Activated CD8-positive, alpha-beta memory T cell treated with anti-CD3 and anti-CD28 coated beads, Interleukin-2, amount 50 U/mL, for 24 hours (primary cell): ENCODE results near the gene FURIN.
"Not testable (repeated sequence)": the region's sequence is repeated elsewhere in the genome, so short reads cannot be mapped to it uniquely, and the experiment has no call there.

Source experiments
- DNase-seq: peaks from one replicate; pipeline ENCODE4 v3.0.0-alpha.2; 2020; ENCODE audit errors: extremely low read depth

FURIN gene

DNA sequence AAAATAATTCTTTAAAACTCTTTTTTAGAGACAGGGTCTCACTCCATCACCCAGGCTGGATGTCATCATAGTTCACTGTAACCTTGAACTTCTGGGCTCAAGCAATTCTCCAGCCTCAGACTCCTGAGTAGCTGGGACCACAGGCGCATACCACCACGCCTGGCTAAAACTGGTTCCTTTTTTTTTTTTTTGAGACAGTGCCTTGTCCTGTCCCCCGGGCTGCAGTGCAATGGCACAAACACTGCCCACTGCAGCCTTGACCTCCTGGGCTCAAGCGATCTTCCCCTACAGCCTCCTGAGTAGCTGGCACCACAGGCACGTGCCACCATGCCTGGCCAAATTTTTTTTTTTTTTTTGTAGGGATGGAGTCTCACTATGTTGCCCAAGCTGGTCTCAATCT lies 23.7 kb upstream of the FURIN start:
- no peak for DNase-seq

DNA sequence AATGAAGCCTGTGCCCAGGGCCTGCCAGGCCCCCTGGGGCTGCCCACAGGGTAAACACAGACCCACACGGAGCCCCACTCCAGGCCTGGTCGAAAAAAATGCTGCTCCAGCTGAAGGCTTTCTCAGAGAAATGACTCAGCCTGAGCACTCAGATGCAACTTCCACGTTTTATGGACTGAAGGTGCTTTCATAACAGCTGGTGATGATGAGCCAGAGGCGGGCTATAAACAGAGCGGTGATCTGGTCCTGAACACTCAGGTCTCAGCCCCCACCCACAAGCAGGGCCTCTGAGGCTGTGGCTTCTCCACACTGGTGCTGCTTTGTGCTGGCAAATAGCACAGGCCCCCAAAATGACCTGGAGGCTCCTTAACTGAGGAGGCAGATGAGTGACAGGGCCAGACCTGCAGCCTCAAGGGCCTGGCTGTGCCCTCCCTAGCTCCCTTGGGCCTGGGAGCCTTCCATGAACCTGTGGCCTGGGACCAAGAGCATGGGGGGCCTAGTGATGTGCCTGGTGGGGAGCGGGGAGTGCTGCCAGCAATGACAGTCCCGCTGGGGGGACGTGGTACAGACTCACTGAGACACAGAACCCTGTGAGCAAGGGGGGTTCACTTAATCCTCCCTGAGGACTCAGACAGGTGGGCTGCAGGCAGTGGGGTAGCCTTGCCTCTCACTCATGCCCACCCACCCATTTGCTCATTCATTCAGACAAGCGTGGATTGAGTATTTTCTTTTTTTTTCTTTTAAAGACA lies 23.0 kb upstream of the FURIN start:
- no peak for DNase-seq

DNA sequence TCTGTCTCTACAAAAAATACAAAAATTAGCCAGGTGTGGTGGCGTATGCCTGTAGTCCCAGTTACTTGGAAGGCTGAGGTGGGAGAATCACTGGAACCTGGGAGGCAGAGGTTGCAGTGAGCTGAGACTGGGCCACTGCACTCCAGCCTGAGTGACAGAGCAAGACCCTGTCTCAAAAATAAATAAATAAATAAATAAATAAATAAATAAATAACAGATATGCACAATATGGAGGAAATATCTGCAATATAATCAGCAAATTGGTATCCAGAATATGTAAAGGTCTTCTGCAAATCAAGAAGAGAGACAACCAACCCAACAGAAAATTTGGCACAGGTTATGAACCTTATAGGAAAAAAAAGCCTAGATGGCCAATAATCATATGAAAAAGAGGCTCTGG lies 19.0 kb upstream of the FURIN start:
- not testable (repeated sequence) for DNase-seq

DNA sequence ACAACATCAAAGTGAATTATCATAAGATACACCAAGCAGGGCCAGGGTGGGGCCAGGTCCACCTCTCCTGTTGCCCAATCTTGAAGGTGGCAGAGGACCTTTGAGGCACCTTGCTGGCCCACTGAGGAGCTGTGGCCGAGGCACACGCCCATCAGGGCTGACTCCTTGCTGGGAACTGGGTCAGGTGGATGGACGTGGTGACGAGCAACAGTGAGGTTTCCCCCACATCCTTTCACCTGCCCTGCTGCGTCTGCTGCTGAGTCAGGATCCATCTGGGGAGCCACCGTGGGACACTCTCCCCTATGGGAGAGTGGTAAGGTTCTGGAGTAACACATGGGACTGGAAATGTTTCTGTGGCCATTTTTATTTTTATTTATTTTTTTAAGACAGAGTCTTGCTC lies 17.3 kb upstream of the FURIN start:
- no peak for DNase-seq

DNA sequence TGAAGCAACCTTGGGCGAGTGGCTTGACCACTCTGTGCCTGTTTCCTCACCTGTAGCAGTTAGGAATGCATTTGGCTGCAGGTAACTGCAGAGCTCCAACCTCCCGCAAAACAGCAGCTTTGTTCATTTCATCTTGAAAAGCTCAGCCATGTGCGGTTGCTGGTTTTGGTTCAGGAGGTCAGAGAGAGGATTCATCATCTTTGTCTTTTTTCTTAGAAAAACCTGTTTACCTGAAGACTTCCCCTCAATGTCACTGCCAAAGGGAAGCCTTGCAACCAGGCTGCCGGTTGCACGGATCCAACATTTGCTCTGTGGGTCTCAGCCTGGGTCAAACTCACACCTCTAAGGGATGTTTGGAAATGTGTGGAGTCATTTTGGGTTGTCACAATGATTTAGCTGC lies 16.4 kb upstream of the FURIN start:
- no peak for DNase-seq

DNA sequence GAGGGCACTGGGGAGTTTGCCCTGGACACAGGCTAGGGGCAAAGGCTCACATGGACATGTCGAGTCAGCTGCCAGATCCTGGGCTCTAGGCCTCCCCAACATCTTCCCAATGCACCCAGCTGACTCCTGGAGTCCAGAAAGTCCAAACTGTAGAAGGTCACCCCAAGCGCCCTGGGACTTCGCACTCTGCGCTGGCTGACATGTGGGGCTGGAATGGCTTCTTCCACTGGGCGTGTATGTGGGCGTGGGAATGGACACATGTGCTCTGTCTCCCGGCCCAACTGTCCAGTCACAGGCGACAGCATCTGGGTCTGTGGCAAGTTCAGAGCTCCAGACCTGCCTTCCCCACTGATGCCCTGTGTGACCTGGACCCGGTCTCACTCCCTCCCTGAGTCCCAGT lies 13.2 kb upstream of the FURIN start:
- no peak for DNase-seq

DNA sequence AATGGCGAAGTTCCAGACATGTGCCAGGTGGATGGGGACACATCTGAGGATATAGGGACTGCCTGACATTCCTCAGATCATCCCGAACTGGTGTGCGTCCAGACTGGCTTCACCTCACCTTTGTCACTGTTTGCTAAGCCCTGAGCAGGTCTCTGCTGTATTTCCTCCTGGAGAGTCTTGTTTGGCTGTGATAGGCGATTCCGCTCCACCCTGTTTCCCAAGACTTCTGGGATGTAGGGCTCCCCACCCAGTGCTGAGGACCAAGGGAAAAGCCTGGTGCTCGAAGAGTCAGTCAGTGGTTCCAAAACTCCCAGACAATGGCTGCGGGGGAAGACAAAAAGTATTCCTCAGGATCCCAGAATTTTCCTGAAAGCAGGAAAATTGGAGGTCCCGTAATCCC lies 11.1 kb upstream of the FURIN start:
- no peak for DNase-seq

DNA sequence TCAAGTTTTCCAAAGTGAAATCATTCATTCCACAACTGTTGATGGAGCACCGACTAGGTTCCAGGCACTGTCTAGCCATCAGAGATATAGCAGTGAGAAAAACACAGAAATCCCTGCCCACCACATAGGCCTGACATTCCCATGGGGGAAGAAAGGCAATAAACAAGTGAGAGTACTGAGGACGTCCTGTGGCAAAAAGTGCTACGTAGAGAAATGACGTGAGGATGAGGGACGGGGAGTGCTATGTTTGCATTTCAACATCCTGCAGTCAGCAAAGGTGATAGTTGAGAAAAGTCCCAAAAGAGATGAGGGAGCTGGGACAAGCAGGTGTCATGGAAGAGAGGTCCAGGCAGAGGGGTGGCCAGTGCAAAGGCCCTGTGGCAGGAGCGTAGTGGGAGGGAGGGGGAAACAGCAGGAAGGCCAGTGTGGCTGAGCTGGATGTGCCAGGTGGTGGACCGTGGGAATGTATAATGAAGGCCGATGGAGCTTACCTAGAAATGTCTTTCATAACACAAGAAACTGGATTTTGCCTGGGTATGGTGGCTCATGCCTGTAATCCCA lies 10.4 kb upstream of the FURIN start:
- DNase-seq: no peak

DNA sequence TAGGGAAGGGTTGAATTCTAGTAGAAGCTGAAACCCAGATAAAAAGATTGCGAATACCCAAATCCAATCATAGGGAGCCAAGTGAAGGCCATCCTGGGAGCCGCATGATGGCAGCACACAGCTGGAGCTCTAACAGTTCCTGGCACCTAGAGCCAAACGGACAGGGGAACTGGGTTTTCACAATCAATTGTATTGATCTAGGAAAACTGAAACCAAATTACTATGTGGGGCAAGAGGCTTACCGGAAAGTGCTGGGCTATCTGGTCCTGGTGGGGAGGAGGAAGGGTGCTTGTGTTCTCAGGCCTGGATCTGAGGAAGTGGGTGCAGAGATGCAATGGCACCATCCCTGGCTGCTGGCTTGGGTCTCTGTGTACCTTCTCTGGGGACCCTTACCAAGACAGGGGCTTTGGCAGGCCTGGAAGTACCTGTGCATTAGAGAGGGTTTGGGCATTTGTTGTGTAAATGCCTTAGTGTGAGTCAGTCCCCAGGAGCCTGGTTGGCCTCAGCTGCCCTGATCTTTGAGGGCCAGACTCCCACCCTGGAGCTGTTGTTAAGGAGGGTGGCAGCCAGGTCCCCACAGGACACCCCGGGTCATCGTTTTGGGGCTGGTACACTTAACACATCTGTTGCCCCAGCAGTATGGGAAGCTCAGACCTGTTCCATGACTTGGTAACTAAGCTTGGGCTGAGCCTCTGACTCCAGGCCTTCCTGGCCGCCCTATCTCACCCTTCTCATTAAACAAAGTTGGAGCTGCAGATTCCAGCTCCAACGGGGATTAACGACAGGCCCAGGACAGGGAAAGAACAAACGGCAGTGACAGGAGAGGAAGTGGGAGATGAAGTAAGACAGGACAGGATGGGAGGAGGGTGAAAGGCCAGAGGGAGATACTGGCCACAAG lies 8.9 kb upstream of the FURIN start:
- no peak for DNase-seq

DNA sequence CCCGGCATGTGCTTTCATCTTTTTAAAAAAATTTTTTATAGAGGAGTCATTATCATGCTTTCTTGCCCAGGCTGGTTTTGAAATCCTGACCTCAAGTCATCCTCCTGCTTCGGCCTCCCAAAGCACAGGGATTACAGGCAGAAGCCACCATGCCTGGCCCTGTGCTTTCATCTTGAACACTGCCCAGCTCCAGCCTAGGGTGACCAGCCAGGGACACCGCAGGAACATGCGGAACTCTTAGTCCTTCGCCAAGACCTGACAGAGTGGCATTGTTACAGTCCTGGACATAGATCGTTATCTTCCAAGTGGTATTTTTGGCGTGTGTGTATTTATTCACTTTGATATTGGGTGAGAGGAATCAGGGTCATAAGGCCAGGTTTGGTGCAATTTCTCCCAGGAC lies 7.9 kb upstream of the FURIN start:
- no peak for DNase-seq

DNA sequence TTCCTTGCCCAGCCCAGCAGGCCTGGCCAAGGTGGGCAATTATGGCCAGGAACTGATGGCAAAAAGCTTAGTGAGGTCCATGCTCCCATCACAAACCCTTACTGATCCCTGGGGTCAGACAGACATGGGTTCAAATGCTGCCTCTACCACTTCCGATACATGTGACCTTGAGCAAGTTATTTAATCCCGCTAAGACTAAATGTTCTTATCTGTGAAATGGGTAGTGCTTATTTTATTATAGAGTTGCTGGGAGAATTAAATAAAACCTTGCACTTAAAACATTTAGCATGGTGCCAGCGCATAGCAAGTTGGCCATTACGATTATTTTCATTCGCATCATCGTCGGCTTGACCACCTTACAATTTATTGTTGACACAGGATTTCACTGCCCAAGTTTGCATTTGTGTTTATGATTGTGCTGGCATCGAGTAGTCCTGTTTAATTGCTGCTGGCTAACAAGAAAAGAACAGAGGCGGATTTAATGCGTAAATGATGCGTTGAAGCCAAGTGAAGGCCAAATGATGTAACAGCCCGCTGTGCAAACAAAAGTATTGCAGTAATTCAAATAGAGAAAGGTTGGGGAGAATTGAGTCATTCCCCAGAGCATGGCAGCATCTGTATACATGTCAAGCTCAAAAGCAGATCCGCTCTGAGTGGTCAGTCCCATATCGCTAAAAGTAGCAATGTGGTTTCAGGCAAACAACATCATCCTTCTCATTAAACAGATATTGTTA lies 7.3 kb upstream of the FURIN start:
- DNase-seq: no peak

DNA sequence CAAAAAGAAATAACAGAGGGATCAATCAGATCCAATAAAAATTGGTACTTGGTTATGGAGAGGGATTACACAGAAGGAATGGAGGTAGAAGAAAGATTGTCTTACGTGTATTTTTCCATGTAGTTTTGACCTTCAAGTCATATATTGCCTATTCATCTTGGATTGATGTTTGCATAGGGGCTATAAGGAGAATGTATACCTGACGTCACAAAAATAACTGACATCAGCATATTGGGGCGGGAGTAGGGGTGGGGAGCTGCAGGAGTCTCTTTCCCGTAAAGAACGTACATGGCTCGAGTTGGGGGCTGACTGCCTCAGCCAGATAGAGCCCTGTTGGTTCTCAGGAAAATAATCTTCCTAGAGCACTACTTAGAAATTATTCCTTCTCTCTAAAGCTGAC lies 5.9 kb upstream of the FURIN start:
- no peak for DNase-seq

DNA sequence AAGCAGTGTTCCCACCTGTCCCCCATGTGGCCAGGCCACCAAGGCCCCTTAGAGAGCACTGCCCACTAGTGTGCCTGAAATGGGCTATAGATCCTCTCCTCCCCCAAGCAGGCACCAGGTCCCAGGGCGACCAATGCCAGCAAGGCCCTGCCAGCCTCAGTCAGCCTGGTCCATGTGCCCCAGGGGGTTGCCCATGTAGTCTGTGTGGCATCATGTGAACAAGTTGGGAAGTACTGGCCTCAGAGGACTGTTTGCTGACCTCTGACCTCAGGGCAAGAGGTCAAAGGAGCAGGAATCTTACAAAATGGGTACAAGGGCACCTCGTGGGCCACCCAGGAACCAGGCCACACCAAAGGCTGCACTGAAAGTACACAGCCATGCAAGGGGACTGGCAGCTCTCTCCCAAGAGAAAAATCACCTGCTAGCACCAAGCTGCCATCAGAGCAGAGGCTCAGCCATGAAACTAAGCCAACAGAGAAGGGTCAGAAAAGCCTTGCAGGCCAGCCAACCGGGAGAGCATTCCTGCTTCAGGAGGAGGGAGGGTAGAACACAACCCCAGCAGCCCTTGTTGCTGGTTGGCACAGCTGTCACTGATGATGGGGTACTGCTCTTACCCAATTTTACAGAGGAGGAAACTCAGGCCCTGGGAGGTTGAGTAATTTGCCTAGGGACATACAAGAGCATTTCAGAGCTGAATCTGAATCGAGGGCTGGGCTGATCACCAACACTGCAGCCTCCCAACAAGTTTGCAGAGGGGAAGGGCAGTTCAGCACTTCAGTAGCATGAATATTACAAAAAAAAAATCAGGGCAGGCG lies 5.2 kb upstream of the FURIN start:
- DNase-seq: no peak

DNA sequence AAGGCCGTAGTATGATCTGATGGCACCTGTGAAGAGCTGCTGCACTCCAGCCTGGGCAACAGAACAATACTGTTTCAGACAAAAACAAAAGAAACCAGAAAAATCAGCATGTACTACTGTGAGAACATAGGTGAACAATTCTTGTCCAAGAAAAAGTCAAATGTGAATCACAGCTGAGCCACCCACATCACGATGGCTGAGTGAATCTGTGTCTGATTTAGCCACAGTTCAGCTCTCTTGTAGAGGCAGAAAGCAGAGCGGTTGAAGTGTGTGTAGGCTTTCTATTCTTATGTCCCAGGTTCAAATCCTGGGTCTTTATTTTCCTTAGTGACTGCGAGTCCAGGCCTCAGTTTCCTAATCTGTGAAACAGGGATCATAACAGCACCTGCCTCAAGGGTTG lies 4.4 kb upstream of the FURIN start:
- no peak for DNase-seq

DNA sequence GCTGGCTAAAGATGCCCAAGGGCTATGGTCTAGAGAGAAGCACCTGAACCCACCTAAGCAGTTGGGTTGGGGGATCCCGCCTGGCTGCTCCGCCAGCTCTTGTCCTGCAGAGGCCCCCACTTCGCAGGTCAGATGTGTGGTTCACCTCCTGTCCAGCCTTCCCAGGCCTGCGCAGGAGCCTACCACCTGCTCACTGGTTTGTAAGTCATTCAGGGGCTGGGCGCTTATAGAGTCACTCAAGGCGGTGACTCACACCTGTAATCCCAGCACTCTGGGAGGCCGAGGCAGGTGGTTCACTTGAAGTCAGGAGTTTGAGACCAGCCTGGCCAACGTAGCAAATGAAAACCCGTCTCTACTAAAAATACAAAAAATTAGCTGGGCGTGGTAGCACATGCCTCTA lies 3.9 kb upstream of the FURIN start:
- DNase-seq: no peak

DNA sequence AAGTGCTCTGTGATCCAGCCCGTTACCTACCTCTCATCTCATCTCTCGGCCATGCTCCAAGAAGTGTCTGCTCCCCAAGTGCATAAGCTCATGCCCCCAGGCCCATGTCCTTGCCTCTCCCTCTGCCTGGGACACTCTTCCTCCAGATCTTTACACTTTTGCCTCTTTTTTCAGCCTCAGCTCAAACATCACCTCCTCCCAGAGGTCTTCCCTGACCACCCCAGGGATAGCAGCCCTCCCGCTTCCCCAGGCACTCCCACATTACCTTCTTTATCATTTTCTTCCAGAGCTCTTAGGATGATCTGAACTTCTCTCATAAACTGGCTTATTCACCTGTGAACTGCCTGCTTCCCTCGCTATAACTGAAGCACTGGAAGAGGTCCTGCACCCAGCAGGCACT lies 2.7 kb upstream of the FURIN start:
- DNase-seq: no peak

DNA sequence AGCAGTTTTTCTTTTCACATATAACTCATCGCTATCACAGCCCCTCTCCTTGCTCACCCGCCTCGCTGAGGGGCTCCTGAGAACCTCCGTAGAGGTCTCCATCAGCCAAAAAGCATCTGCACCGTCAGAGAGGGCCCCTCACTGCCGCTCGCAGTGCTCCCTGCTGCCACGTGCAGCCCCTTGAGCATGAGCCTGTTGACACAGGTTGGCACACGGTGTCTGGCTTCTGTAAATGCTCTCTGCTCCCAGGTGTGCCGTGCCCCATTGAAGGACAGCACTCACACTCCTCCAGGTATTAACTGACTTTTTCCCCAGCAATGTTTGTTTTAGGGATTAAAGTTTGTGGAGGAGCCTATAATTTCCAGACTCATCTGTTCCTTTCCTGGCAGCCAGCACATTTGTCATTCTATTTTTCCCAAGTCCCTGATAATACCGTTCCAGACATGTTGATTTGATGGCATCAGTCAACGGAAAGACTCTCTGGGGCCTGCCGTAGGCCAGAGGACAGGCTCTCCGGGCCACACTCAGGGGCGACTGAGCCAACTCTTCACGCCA lies 2.1 kb upstream of the FURIN start:
- no peak for DNase-seq

DNA sequence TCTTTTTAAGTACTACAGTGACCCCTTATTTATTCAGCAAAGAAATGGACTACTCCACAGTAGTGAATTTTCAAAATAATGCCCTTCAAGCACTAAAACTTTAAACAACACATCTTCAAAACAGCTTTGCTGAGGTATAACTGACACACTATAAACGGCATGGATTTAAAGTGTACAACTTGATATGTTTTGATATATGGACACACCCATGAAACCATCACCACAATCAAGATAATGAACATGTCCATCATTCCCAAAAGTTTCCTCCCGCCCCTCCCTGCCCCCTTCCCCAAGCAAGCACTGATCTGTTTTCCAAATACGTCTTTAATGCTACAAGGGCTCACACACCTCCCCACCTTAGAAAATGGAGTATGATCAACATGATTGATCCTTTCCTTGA lies 1.6 kb upstream of the FURIN start:
- DNase-seq: no peak

DNA sequence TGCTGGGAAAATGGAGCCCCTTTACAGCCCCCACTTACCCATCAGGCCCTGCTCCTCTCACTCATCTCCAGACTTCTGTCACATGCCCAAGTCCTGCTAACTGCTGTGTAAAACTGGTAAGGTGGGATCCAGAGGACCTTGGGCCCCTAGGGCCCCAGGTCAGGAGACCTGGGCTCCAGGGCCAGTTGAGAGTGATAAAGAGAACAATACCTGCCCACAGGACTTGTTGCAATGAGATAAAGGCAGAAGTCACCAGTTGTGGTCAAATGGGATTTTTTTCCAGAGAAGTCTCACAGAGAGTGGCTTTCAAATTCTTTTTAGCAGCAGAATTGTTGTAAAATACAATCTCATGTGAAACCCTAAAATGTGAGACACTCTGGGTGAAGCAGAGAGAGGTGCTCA lies 753 bp downstream of the FURIN start:
- no peak for DNase-seq

DNA sequence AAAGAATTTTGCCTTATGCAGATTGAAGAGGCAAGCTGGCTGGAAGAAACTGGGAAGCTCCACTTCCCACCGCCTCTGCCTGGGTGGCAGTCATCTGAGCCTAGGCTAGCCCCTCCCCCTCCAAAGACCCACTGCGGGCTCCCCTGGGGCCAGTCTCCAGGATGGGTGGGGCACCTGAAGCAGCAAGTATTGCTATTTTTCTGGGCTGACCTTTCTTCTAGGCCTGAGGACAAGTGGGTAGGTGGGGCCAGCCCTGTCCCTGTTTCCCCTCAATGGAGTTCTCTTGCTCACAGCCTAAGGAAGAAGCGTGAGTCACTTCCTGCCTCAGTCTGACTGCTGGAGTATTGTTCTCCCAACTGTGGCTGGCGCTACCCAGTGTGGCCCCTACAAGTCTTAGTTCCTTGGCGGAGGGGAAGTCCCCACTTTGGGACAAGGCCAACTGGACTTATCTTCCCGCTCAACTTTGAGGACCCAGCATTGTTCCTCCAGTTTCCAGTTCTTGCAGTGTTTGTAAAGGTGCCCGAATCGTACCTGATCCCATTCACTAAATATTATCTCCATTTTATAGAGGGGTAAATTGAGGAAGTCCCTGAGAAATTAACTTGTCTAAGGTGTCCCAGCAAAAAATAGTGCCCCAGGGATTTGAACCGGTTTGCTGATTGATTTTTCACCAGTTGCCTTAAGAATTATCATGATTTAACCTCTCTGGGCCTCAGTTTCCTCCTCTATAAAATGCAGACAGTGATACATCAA lies 1.4 kb downstream of the FURIN start:
- no peak for DNase-seq
